HL-60 (cell line): ENCODE data around the gene IFRD1.

Source experiments
- DNase-seq, 2 experiments: peaks; one replicate each; pipeline ENCODE4 v3.0.0-alpha.2; 2010 to 2020; ENCODE audit warnings: low read depth in 1 of 2, low spot score in 1 of 2
- H3K27ac ChIP-seq: fragments of 250-450 bp; sonication (Bioruptor Pico); replicated peaks from 2 replicates; pipeline ENCODE4 v1.5.1; 2020; ENCODE audit warnings: mild to moderate bottlenecking, moderate library complexity
- H3K27me3 ChIP-seq: fragments of 250-450 bp; sonication (Bioruptor Pico); 2 replicates; pipeline ENCODE4 v1.5.1; 2021; ENCODE audit warnings: mild to moderate bottlenecking, moderate library complexity; ENCODE audit not compliant: insufficient read depth, poor library complexity, severe bottlenecking
- H3K4me3 ChIP-seq: replicated peaks from 2 replicates; pipeline ENCODE4 v1.5.1; 2011; ENCODE audit warnings: mild to moderate bottlenecking, control low read depth, low read length; ENCODE audit not compliant: insufficient read depth
- CTCF ChIP-seq: IDR thresholded peaks from one replicate; pipeline ENCODE4 v1.5.1; 2011; ENCODE audit warnings: low read length, control low read depth, inconsistent platforms; ENCODE audit not compliant: insufficient read depth
- GABPA ChIP-seq: IDR thresholded peaks from 2 replicates; pipeline ENCODE4 v1.6.1; 2012; ENCODE audit warnings: low read depth
- POLR2AphosphoS5 ChIP-seq: IDR thresholded peaks from 2 replicates; pipeline ENCODE4 v1.6.1; 2012; ENCODE audit warnings: low read depth
- SPI1 ChIP-seq: IDR thresholded peaks from 2 replicates; pipeline ENCODE4 v1.6.1; 2012; ENCODE audit warnings: low read depth, mild to moderate bottlenecking, borderline replicate concordance
- TF ChIP-seq, protein P1 (sequence below): IDR thresholded peaks from 2 replicates; pipeline ENCODE4 v1.6.1; 2012; ENCODE audit warnings: low read depth; ENCODE audit not compliant: insufficient replicate concordance

Gene IFRD1

DNA sequence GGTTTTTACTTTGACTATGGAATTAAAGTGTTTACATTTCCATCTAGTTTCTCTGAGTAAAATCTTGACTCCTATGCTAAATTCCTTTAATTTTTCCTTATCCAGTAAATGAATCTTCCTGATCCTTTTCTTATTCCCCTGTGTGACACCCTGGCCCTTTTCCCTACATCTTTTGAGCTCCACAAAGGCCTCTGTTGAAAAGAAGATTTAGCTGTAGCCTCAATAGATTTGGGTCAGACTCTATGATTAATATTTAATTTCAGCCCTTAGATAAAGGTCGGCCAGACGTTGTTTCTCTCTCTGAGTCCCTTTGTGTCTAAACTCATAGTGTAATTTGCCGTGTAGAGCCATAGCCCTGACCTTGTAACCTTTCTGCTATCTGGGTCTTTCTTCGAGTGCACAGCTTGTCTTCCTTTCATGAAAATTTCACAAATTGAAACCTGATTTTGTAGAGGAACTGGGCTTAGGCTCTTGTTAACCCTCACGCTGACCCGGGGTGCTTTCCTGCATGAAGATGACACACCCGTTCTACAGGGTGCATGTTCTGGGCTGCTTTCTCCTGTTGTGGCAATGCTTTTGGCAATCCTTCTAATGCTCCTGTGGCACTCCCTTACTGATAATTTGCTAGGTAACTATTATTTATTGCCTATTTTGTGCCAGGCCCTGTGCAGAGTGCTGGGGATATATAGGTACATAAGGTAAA is 51.7 kb downstream of the IFRD1 start:
- no peaks in the 10 kb centered on the region for H3K27me3 ChIP-seq
- DNase-seq = no peak
- no peak overlapping the region for H3K27ac ChIP-seq
- H3K4me3 ChIP-seq = no peak overlapping the region
- TF ChIP-seq GABPA = no peak
- TF ChIP-seq CTCF = no peak
- TF ChIP-seq, protein P1, sequence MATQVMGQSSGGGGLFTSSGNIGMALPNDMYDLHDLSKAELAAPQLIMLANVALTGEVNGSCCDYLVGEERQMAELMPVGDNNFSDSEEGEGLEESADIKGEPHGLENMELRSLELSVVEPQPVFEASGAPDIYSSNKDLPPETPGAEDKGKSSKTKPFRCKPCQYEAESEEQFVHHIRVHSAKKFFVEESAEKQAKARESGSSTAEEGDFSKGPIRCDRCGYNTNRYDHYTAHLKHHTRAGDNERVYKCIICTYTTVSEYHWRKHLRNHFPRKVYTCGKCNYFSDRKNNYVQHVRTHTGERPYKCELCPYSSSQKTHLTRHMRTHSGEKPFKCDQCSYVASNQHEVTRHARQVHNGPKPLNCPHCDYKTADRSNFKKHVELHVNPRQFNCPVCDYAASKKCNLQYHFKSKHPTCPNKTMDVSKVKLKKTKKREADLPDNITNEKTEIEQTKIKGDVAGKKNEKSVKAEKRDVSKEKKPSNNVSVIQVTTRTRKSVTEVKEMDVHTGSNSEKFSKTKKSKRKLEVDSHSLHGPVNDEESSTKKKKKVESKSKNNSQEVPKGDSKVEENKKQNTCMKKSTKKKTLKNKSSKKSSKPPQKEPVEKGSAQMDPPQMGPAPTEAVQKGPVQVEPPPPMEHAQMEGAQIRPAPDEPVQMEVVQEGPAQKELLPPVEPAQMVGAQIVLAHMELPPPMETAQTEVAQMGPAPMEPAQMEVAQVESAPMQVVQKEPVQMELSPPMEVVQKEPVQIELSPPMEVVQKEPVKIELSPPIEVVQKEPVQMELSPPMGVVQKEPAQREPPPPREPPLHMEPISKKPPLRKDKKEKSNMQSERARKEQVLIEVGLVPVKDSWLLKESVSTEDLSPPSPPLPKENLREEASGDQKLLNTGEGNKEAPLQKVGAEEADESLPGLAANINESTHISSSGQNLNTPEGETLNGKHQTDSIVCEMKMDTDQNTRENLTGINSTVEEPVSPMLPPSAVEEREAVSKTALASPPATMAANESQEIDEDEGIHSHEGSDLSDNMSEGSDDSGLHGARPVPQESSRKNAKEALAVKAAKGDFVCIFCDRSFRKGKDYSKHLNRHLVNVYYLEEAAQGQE = no peak
- TF ChIP-seq SPI1 = no peak
- no peak for TF ChIP-seq POLR2AphosphoS5

DNA sequence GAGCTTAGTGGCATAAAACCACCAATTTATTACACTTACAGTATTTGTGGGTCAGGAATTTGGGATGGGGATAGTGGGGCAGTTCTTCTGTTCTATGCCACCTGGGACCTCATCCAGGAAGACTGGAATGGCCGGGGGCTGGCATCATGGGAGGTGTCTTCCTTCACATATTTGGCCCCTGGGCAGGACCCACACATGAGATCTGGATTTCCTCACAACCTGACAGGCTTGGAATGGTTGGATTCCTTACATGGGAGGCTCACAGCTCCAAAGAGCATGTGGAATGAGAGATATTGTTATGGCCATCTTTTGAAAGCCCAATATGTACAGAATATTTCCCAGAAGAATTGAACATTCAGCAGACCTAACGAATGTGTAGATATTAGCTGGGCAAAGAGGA is 52.4 kb downstream of the IFRD1 start:
- DNase-seq = no peak
- H3K27me3 ChIP-seq = no peaks in the 10 kb centered on the region
- TF ChIP-seq GABPA (no peak), SPI1 (no peak), CTCF (no peak), POLR2AphosphoS5 (no peak)
- TF ChIP-seq, protein P1 = no peak
- no peak overlapping the region for H3K4me3 ChIP-seq
- H3K27ac ChIP-seq = no peak overlapping the region

- H3K27ac ChIP-seq = no peak overlapping the region
- TF ChIP-seq GABPA (no peak), POLR2AphosphoS5 (no peak), CTCF (no peak), SPI1 (no peak)
- TF ChIP-seq, protein P1 = no peak
- H3K27me3 ChIP-seq = no peaks in the 10 kb centered on the region
- DNase-seq = no peak
- no peak overlapping the region for H3K4me3 ChIP-seq
Observed at GRCh38 chr7:112503361-112503972, 53.2 kb downstream of the IFRD1 start.
